Hematopoietic multipotent progenitor cell (in vitro differentiated cells): Measurements from ENCODE around the gene ZNF506. TPM values are rescaled to one million over a fixed set of nuclear protein-coding genes. Genes with fewer than 3 reads are reported as not detected.
A peak's percentile ranks its signal among the peaks of the same experiment; 100 is the strongest.
"Not testable (repeated sequence)": the region's sequence is repeated elsewhere in the genome, so short reads cannot be mapped to it uniquely, and the experiment has no call there.

Source experiments
- DNase-seq, 3 donors: peaks; one replicate each; pipeline ENCODE4 v3.0.0-alpha.2; 2011 to 2015; ENCODE audit warnings: low read depth in 2 of 3, low spot score in 2 of 3
- total RNA-seq: library from RNA; depleted of rRNA; stranded (reverse); fragments of >200 nt; gene quantifications from one replicate; pipeline ENCODE4 v1.2.3, GENCODE V29; 2012

ZNF506 gene
- total RNA-seq, 1 donor = 19.4 TPM

- no peak for DNase-seq
Measured at GRCh38 chr19:19782783-19783182, 38.8 kb downstream of the ZNF506 start.

GRCh38 chr19:19781791-19782190 lies 39.8 kb downstream of the ZNF506 start:
- DNase-seq = not testable (repeated sequence)

GRCh38 chr19:19778666-19779065 lies 42.9 kb downstream of the ZNF506 start:
- no peak for DNase-seq

GRCh38 chr19:19777692-19778091 lies 43.9 kb downstream of the ZNF506 start:
- no peak for DNase-seq

- DNase-seq = peak; percentile 77 to 95 (median 93)
Measured at GRCh38 chr19:19776206-19777008, 45.1 kb downstream of the ZNF506 start.

- no peak for DNase-seq
Measured at GRCh38 chr19:19775891-19776205, 45.7 kb downstream of the ZNF506 start.

GRCh38 chr19:19774354-19775033 lies 47.1 kb downstream of the ZNF506 start:
- DNase-seq = no peak

GRCh38 chr19:19771963-19772362 lies 49.6 kb downstream of the ZNF506 start:
- not testable (repeated sequence) for DNase-seq

GRCh38 chr19:19769971-19770370 lies 51.6 kb downstream of the ZNF506 start:
- DNase-seq = not testable (repeated sequence)

GRCh38 chr19:19758164-19758563 lies 63.4 kb downstream of the ZNF506 start:
- DNase-seq = no peak

GRCh38 chr19:19752760-19753403 lies 68.7 kb downstream of the ZNF506 start:
- DNase-seq = no peak

- no peak for DNase-seq
Measured at GRCh38 chr19:19751846-19752245, 69.7 kb downstream of the ZNF506 start.

- no peak for DNase-seq
Measured at GRCh38 chr19:19750842-19751790, 70.4 kb downstream of the ZNF506 start.

GRCh38 chr19:19749908-19750841 lies 71.4 kb downstream of the ZNF506 start:
- DNase-seq = no peak

GRCh38 chr19:19749117-19749907 lies 72.2 kb downstream of the ZNF506 start:
- DNase-seq = no peak

- DNase-seq = no peak
Measured at GRCh38 chr19:19748249-19748938, 73.2 kb downstream of the ZNF506 start.

- DNase-seq = no peak
Measured at GRCh38 chr19:19747357-19748220, 74.0 kb downstream of the ZNF506 start.
